ACC112 (cell line): Measurements from ENCODE around the gene KLHDC10.
"Not testable (repeated sequence)": the region's sequence is repeated elsewhere in the genome, so short reads cannot be mapped to it uniquely, and the experiment has no call there.

Experiments
- H2AFZ ChIP-seq: fragments of 200-600 bp; sonication (generic); one replicate; pipeline ENCODE4 v1.6.0; 2017; ENCODE audit warnings: antibody characterized with exemption, low read length; ENCODE audit not compliant: unreplicated experiment
- H3K27ac ChIP-seq: fragments of 200-600 bp; sonication (generic); 2 replicates; pipeline ENCODE4 v1.5.1; 2014; ENCODE audit warnings: low read depth, mild to moderate bottlenecking, antibody characterized with exemption, low read length, moderate library complexity
- H3K27me3 ChIP-seq: fragments of 200-600 bp; sonication (generic); 2 replicates; pipeline ENCODE4 v1.6.1; 2014; ENCODE audit warnings: mild to moderate bottlenecking, antibody characterized with exemption, low read length, moderate library complexity, mixed read lengths; ENCODE audit not compliant: insufficient read depth
- H3K36me3 ChIP-seq: fragments of 200-600 bp; sonication (generic); 2 replicates; pipeline ENCODE4 v1.6.1; 2016; ENCODE audit warnings: mild to moderate bottlenecking, antibody characterized with exemption, low read length, moderate library complexity, mixed read lengths; ENCODE audit not compliant: insufficient read depth
- H3K4me1 ChIP-seq: fragments of 200-600 bp; sonication (generic); one replicate; pipeline ENCODE4 v1.6.1; 2016; ENCODE audit warnings: low read length, mixed read lengths; ENCODE audit not compliant: insufficient read depth, unreplicated experiment, control insufficient read depth
- H3K4me3 ChIP-seq: fragments of 200-600 bp; sonication (generic); 2 replicates; pipeline ENCODE4 v1.5.1; 2014; ENCODE audit warnings: mild to moderate bottlenecking, low read depth, low read length
- H3K79me2 ChIP-seq: fragments of 200-600 bp; sonication (generic); one replicate; pipeline ENCODE4 v1.6.0; 2016; ENCODE audit warnings: low read length; ENCODE audit not compliant: control insufficient read depth, unreplicated experiment, insufficient read depth

The KLHDC10 gene

GRCh38 chr7:130160023-130160422, 89.7 kb downstream of the KLHDC10 start:
- no peaks in the 10 kb centered on the region for H3K79me2 ChIP-seq
- H2AFZ ChIP-seq: no peak overlapping the region
- no peak overlapping the region for H3K27ac ChIP-seq
- no peak overlapping the region for H3K4me3 ChIP-seq
- H3K27me3 ChIP-seq: no peaks in the 10 kb centered on the region
- H3K4me1 ChIP-seq: no peaks in the 10 kb centered on the region
- H3K36me3 ChIP-seq: peaks cover 25% of the 10 kb centered on the region

- no peak overlapping the region for H3K27ac ChIP-seq
- H3K36me3 ChIP-seq: peaks cover 28% of the 10 kb centered on the region
Measured at GRCh38 chr7:130160455-130160854, 90.1 kb downstream of the KLHDC10 start.

GRCh38 chr7:130162196-130162595, 91.9 kb downstream of the KLHDC10 start:
- Histone ChIP-seq H3K27ac (no peak overlapping the region), H3K79me2 (no peaks in the 10 kb centered on the region), H3K36me3 (peaks cover 31% of the 10 kb centered on the region)

More at GRCh38 chr7:130160455-130160854, 90.1 kb downstream of the KLHDC10 start:
- Histone ChIP-seq H3K27me3 (no peaks in the 10 kb centered on the region), H3K4me3 (no peak overlapping the region), H2AFZ (no peak overlapping the region), H3K4me1 (no peaks in the 10 kb centered on the region), H3K79me2 (no peaks in the 10 kb centered on the region)

GRCh38 chr7:130174237-130174959, 104.1 kb downstream of the KLHDC10 start:
- no peak overlapping the region for H3K27ac ChIP-seq
- no peak overlapping the region for H2AFZ ChIP-seq
- H3K4me1 ChIP-seq: no peaks in the 10 kb centered on the region
- H3K79me2 ChIP-seq: no peaks in the 10 kb centered on the region
- no peak overlapping the region for H3K4me3 ChIP-seq
- peaks cover 21% of the 10 kb centered on the region for H3K36me3 ChIP-seq
- H3K27me3 ChIP-seq: no peaks in the 10 kb centered on the region

More at GRCh38 chr7:130162196-130162595, 91.9 kb downstream of the KLHDC10 start:
- Histone ChIP-seq H3K4me1 (no peaks in the 10 kb centered on the region), H3K27me3 (no peaks in the 10 kb centered on the region), H2AFZ (no peak overlapping the region), H3K4me3 (no peak overlapping the region)

GRCh38 chr7:130178251-130178650, 107.9 kb downstream of the KLHDC10 start:
- Histone ChIP-seq H3K27ac (no peak overlapping the region), H3K79me2 (no peaks in the 10 kb centered on the region), H3K4me1 (no peaks in the 10 kb centered on the region), H3K4me3 (no peak overlapping the region), H2AFZ (no peak overlapping the region), H3K36me3 (peaks cover 28% of the 10 kb centered on the region), H3K27me3 (no peaks in the 10 kb centered on the region)

GRCh38 chr7:130179631-130180030, 109.3 kb downstream of the KLHDC10 start:
- no peak overlapping the region for H2AFZ ChIP-seq
- no peak overlapping the region for H3K4me3 ChIP-seq
- no peaks in the 10 kb centered on the region for H3K4me1 ChIP-seq
- no peaks in the 10 kb centered on the region for H3K27me3 ChIP-seq
- H3K36me3 ChIP-seq: peaks cover 25% of the 10 kb centered on the region
- no peaks in the 10 kb centered on the region for H3K79me2 ChIP-seq
- no peak overlapping the region for H3K27ac ChIP-seq

- Histone ChIP-seq H3K36me3 (peaks cover 30% of the 10 kb centered on the region), H3K4me1 (no peaks in the 10 kb centered on the region), H3K79me2 (no peaks in the 10 kb centered on the region), H2AFZ (no peak overlapping the region), H3K27me3 (no peaks in the 10 kb centered on the region), H3K4me3 (no peak overlapping the region), H3K27ac (no peak overlapping the region)
Measured at GRCh38 chr7:130180571-130181262, 110.4 kb downstream of the KLHDC10 start.

GRCh38 chr7:130181263-130181605, 110.9 kb downstream of the KLHDC10 start:
- Histone ChIP-seq H3K27me3 (no peaks in the 10 kb centered on the region), H3K4me1 (no peaks in the 10 kb centered on the region), H3K4me3 (no peak overlapping the region), H3K79me2 (no peaks in the 10 kb centered on the region), H2AFZ (no peak overlapping the region), H3K36me3 (peaks cover 30% of the 10 kb centered on the region), H3K27ac (no peak overlapping the region)

- peaks cover 30% of the 10 kb centered on the region for H3K36me3 ChIP-seq
- H2AFZ ChIP-seq: no peak overlapping the region
- no peaks in the 10 kb centered on the region for H3K27me3 ChIP-seq
- no peaks in the 10 kb centered on the region for H3K79me2 ChIP-seq
- H3K4me1 ChIP-seq: no peaks in the 10 kb centered on the region
- H3K4me3 ChIP-seq: no peak overlapping the region
- no peak overlapping the region for H3K27ac ChIP-seq
Measured at GRCh38 chr7:130182990-130183389, 112.7 kb downstream of the KLHDC10 start.

- H3K36me3 ChIP-seq: peaks cover 31% of the 10 kb centered on the region
Measured at GRCh38 chr7:130184349-130184748, 114.0 kb downstream of the KLHDC10 start.

More at GRCh38 chr7:130184349-130184748, 114.0 kb downstream of the KLHDC10 start:
- not testable (repeated sequence) for H3K4me3 ChIP-seq, H3K4me1 ChIP-seq, H2AFZ ChIP-seq, H3K27me3 ChIP-seq, H3K27ac ChIP-seq, H3K79me2 ChIP-seq
